HEK293 (cell line): ENCODE measurements around the gene MMP21.

Experiments
- GFI1B ChIP-seq: fragments of 450-650 bp; formaldehyde crosslinking; IDR thresholded peaks from 2 replicates; pipeline ENCODE4 v1.5.1; 2016; ENCODE audit warnings: missing biosample characterization, missing genetic modification characterization
- KLF16 ChIP-seq: fragments of 450-650 bp; formaldehyde crosslinking; IDR thresholded peaks from 2 replicates; pipeline ENCODE4 v1.5.1; 2017; ENCODE audit warnings: missing biosample characterization, missing genetic modification characterization
- PRDM4 ChIP-seq: fragments of 450-650 bp; formaldehyde crosslinking; IDR thresholded peaks from 2 replicates; pipeline ENCODE4 v1.5.1; 2017; ENCODE audit warnings: missing biosample characterization, missing genetic modification characterization
- SCRT2 ChIP-seq: fragments of 450-650 bp; formaldehyde crosslinking; IDR thresholded peaks from 2 replicates; pipeline ENCODE4 v1.5.1; 2016; ENCODE audit warnings: missing biosample characterization, missing genetic modification characterization
- TRIM28 ChIP-seq: IDR thresholded peaks from 2 replicates; pipeline ENCODE4 v1.6.1; 2011; ENCODE audit warnings: low read length, control low read depth, borderline replicate concordance
- YY1 ChIP-seq: fragments of 450-650 bp; formaldehyde crosslinking; IDR thresholded peaks from 2 replicates; pipeline ENCODE4 v1.5.1; 2018; ENCODE audit warnings: missing biosample characterization, missing genetic modification characterization
- ZFP3 ChIP-seq: fragments of 450-650 bp; formaldehyde crosslinking; IDR thresholded peaks from 2 replicates; pipeline ENCODE4 v1.5.1; 2016; ENCODE audit warnings: low read depth, missing biosample characterization, missing genetic modification characterization
- ZFP37 ChIP-seq: fragments of 450-650 bp; formaldehyde crosslinking; IDR thresholded peaks from 2 replicates; pipeline ENCODE4 v1.5.1; 2016; ENCODE audit warnings: missing biosample characterization, missing genetic modification characterization
- ZNF121 ChIP-seq: fragments of 450-650 bp; formaldehyde crosslinking; IDR thresholded peaks from 2 replicates; pipeline ENCODE4 v1.5.1; 2016; ENCODE audit warnings: missing biosample characterization, missing genetic modification characterization
- ZNF324 ChIP-seq: fragments of 450-650 bp; formaldehyde crosslinking; IDR thresholded peaks from 2 replicates; pipeline ENCODE4 v1.5.1; 2016; ENCODE audit warnings: missing biosample characterization, missing genetic modification characterization
- ZNF558 ChIP-seq: fragments of 450-650 bp; formaldehyde crosslinking; IDR thresholded peaks from 2 replicates; pipeline ENCODE4 v1.5.1; 2016; ENCODE audit warnings: missing biosample characterization, missing genetic modification characterization
- ZNF600 ChIP-seq: fragments of 450-650 bp; formaldehyde crosslinking; IDR thresholded peaks from 2 replicates; pipeline ENCODE4 v1.5.1; 2016; ENCODE audit warnings: missing biosample characterization, missing genetic modification characterization
- TF ChIP-seq, protein P1 (sequence below): fragments of 450-650 bp; formaldehyde crosslinking; IDR thresholded peaks from 2 replicates; pipeline ENCODE4 v1.5.1; 2016; ENCODE audit warnings: missing biosample characterization, missing genetic modification characterization
- TF ChIP-seq, protein P2 (sequence below): fragments of 450-650 bp; formaldehyde crosslinking; IDR thresholded peaks from 2 replicates; pipeline ENCODE4 v1.5.1; 2016; ENCODE audit warnings: missing biosample characterization, missing genetic modification characterization

DNA sequence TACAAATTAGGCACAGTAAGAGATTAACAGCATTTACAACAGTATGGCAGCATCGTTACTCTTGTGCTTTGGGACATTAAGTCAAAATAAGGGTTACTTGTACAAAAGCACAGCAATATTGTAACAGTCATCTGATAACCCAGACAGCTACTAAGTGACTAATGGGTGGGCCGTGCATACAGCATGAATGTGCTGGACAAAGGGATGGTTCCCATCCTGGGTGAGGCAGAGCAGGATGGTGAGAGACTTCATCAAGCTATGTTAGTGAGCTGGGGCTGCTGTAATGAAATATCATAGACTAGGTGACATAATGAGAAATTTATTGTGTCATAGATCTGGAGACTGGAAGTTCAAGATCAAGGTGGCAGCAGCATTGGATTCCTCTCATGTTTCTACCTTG is 30.7 kb downstream of the MMP21 start:
- TF ChIP-seq, protein P1, sequence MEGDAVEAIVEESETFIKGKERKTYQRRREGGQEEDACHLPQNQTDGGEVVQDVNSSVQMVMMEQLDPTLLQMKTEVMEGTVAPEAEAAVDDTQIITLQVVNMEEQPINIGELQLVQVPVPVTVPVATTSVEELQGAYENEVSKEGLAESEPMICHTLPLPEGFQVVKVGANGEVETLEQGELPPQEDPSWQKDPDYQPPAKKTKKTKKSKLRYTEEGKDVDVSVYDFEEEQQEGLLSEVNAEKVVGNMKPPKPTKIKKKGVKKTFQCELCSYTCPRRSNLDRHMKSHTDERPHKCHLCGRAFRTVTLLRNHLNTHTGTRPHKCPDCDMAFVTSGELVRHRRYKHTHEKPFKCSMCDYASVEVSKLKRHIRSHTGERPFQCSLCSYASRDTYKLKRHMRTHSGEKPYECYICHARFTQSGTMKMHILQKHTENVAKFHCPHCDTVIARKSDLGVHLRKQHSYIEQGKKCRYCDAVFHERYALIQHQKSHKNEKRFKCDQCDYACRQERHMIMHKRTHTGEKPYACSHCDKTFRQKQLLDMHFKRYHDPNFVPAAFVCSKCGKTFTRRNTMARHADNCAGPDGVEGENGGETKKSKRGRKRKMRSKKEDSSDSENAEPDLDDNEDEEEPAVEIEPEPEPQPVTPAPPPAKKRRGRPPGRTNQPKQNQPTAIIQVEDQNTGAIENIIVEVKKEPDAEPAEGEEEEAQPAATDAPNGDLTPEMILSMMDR (tag by site-specific recombination): no peak
- TF ChIP-seq KLF16 (tag by site-specific recombination) (no peak), ZNF121 (no peak), ZFP37 (tag by site-specific recombination) (no peak), ZNF324 (tag by site-specific recombination) (no peak), ZNF558 (no peak), YY1 (tag by site-specific recombination) (no peak), ZNF600 (no peak), PRDM4 (tag by site-specific recombination) (no peak), ZFP3 (tag by site-specific recombination) (no peak), GFI1B (tag by site-specific recombination) (no peak), SCRT2 (tag by site-specific recombination) (no peak), TRIM28 (no peak)
- TF ChIP-seq, protein P2, sequence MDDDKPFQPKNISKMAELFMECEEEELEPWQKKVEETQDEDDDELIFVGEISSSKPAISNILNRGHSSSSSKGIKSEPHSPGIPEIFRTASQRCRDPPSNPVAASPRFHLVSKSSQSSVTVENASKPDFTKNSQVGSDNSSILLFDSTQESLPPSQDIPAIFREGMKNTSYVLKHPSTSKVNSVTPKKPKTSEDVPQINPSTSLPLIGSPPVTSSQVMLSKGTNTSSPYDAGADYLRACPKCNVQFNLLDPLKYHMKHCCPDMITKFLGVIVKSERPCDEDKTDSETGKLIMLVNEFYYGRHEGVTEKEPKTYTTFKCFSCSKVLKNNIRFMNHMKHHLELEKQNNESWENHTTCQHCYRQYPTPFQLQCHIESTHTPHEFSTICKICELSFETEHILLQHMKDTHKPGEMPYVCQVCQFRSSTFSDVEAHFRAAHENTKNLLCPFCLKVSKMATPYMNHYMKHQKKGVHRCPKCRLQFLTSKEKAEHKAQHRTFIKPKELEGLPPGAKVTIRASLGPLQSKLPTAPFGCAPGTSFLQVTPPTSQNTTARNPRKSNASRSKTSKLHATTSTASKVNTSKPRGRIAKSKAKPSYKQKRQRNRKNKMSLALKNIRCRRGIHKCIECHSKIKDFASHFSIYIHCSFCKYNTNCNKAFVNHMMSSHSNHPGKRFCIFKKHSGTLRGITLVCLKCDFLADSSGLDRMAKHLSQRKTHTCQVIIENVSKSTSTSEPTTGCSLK (tag by site-specific recombination): no peak
